ENCODE data around the gene USP13.
"Not testable (repeated sequence)": the region's sequence is repeated elsewhere in the genome, so short reads cannot be mapped to it uniquely, and the experiment has no call there.

Gene USP13

DNA sequence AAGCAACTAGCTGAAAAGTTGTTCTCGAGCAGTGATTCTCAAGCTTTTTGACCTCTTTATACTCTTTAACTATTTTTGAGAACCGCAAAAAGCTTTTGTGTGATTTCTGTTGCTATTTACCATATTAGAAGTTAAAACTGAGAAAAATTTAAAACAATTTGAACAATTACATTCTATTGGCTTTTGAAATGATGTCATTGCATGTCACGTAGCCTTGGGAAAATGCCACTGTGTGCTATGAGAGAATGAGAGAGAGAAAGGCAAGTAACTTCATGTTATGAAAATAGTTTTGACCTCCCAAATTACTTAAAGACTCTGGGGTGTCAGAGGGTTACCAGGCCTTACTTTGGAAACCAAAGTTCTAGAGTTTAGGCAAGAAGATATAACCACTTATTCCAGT lies 8.0 kb downstream of the USP13 start:
- no peak for DNase-seq (ENCODE audit: low read depth)

DNA sequence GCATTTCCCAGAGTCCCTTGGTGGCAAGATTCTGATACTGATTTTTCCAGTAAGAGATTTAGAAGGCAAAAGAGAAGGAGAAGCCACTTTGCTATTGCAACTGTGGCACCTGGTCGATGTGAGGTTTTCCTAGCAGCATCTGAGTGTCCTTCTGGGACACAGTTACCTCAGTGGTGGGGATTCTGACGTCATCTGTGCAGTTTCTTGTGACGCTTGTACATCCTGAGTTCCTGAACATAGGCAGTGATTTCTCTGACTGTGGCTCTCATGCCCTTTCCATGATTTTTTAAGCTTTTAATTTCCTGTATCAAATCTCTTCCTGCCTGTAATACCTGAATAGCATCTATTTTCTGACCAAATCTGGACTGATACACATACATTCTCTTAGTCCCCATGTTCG lies 8.9 kb downstream of the USP13 start:
- no peak for DNase-seq (ENCODE audit: low read depth)

GRCh38 chr3:179663093-179663492 lies 10.3 kb downstream of the USP13 start:
- DNase-seq (ENCODE audit: low read depth): no peak

DNA sequence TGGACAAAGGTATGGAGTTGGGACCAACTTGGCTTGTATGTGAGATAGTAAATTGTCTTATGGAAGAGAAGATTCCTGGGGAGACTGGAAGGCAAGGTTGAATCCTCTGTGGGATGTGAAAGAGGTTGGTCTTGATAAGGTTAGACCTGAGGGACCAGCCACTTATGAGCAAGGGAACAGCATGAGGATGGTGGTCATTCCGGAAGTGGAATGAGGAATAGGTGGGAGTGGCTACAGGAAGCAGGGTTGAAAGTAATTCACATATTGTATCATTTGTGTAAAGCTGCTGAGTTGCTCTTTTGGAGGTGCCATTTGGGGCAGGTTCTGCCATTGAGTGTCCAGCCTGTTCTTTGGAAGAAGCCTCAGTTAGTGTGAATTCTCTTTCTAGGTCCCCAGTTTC lies 13.2 kb downstream of the USP13 start:
- DNase-seq (ENCODE audit: low read depth): no peak

- DNase-seq (ENCODE audit: low read depth): no peak
Observed at GRCh38 chr3:179666436-179667035, 13.7 kb downstream of the USP13 start.

DNA sequence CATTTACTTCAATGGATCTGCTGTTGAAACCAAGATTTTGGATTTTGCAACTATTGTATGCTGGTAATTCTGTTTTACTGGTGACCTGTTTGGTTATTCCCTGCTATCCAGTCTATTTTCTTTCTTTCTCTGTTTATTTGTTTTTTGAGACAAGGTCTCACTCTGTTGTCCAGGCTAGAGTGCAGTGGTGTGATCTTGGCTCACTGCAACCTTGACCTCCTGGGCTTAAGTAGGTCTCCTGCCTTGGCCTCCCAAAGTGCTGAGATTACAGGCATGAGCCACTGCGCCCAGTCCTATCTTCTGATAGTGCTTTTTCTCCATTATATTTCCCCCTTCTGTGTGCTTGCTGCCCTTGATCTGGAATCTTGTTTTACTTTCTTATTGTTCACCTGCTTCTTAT lies 15.6 kb downstream of the USP13 start:
- DNase-seq (ENCODE audit: low read depth): no peak

GRCh38 chr3:179670311-179670710 lies 17.5 kb downstream of the USP13 start:
- DNase-seq (ENCODE audit: low read depth): no peak

GRCh38 chr3:179671309-179671708 lies 18.5 kb downstream of the USP13 start:
- no peak for DNase-seq (ENCODE audit: low read depth)

DNA sequence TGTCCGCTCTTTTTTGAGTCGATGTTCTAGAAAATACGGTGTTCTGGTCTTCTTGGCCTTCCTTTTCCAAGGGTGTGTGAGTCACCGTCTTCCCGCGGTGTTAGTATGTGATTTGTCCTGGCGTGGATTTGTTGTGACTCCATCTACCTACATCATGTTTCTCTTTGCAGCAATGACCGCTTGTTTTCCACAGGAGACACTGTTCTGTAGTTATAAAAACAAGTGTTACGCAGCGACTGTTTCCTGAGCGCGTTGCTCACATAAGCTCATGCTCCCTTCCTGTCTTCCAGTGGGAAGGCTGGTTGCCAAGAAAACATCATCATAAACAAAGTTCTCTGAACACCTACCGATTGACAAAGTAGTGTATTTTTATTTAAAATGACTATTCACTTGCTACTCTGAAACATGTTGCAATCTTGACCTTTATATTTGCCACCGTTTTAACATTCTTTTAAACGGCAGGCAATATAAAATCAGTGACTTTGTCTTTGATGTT lies 19.0 kb downstream of the USP13 start:
- no peak for DNase-seq (ENCODE audit: low read depth)

DNA sequence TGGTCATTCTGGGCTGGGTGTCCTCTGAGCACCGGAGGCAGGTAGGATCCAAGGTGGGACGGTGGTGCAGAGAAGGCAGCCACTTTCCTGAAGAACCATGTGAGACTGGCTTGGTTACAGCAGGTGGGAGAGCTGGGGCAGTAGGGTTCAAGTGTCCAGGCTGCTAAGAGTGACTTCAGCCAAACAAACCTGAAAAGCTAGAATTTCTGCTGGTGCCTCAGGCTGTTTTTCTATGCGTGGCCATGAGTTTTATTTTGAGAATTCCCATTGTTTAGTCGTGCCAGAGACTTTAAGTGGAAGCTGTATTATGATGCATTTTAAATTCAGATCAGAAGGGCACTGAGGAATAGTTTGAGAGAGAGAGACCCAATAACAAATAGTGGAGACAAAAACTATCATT lies 20.1 kb downstream of the USP13 start:
- DNase-seq (ENCODE audit: low read depth): no peak

DNA sequence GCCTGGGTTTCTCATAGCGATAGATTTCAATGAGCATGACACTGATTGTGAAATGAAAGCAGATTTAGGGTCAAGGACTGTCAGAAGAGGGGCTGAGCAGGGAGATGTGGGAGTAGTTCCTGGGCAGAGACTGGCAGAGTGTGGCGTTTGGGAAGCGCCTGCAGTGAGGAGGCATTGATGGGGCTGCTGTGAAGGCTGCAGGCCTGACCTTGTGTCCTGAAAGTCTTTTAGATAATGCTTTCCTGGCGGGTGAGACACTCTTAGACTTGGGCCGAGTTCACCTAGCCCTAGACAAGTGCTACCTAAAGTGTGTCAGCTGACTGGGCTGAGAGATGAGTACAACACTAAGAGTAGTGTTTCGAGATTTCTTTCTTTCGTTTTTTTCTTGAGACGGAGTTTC lies 20.7 kb downstream of the USP13 start:
- DNase-seq (ENCODE audit: low read depth): no peak

DNA sequence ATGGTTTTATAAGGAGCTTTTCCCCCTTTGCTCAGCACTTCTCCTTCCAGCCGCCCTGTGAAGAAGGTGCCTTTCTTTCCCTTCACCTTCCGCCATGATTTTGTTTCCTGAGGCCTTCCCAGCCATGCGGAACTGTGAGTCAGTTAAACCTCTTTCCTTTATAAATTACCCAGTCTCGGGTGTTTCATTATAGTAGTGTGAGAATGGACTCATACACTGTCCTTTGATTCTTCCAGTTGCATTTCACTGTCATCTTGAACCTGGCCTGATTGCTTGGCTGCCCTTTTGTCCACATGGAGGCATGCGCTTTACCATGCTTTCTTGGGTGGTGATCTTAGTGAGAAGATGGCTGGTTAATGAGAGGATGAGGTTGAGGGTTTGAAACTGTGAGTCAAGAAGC lies 23.2 kb downstream of the USP13 start:
- DNase-seq (ENCODE audit: low read depth): no peak

DNA sequence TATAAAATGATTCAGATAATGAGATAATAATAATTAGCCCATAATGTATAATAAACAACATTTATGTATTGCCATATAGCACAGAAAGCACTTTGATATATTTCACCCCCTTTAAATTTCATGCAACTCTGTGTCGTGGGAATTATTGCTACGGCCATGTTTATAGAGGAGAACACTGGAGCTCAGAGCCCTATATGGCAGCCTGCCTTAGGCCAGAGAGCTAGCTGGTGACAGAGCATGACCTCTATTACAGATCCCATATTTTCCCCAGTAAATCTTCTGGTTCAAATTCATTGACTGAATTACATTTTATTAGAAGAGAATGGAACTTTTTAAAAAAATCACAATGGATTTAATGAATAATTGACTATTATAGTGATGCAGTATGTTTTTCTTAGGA lies 25.0 kb downstream of the USP13 start:
- DNase-seq (ENCODE audit: low read depth): no peak

DNA sequence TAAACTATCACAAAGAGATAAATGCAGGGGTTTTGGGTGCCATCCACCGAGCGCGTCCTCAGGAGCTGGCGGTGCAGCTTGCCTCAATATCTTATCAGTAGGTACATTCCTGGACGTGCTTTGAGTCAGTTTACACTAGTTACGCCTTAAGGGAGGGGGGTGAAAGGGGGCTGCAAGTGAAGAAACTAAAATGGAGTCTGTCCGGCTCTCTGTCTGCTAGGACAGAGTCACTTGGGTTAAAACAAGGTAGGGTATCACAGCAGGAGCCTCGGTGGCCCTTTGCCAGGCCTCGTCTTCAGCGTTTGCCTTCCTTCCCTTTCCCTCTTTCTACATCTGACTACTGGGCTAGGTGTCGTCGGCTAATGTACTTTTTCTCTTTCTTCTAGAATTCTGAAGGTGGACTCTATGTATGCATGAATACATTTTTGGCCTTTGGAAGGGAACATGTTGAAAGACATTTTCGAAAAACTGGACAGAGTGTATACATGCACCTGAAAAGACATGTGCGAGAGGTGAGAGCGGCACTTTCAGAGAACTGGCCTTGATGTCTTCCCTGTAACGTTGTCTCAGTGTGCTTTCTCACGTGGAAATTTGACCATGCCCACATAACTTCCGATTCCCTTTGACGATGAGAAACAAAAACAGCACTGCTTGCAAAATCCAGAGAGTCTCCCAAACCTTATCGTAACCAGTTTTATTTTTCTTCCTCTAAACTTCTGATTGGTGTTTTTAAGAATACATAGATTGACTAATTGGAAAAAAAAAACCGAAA lies 28.8 kb downstream of the USP13 start:
- DNase-seq (ENCODE audit: low read depth): no peak

DNA sequence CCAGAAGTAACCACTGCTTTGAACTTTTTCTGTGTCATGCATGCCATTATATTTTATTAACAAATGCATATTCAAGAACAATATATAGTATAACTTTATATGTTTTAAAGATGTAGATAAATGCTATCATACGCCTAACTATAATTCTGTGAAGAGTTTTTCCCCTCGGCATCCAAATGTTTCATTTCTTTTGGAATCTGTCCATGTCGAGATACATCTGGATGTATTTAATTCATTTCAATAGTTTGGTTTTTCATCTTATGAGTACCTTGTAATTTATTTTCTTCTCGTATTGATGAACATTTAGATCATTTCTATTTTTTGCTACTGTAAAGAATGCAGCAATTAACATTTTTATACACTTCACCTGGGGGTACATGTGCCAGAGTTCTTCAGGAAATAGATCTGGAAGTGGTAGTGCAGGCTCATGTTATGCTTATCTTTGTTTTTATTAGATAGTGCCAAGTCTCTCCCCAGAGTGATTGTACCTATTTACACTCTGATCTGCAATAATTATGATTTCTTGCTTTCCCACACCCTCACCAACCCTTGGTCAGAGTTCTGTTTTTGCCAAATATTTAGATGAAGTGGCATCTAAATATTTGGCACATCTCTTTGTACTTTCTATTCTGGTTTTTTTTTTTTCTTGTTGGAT lies 29.7 kb downstream of the USP13 start:
- no peak for DNase-seq (ENCODE audit: low read depth)

DNA sequence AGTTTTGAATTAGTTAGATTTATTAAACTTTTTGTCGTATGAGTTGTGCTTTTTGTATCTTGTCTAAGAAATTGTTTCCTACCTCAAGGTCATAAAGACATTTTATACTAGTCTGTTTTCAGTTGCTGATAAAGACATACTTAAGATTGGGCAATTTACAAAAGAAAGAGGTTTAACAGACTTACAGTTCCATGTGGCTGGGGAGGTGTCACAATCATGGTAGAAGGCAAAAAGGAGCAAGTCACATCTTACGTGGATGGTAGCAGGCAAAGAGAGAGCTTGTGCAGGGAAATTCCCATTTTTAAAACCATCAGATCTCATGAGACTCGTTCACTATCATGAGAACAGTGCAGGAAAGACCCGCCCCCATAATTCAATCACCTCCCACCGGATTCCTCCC lies 30.4 kb downstream of the USP13 start:
- not testable (repeated sequence) for DNase-seq (ENCODE audit: low read depth)

DNA sequence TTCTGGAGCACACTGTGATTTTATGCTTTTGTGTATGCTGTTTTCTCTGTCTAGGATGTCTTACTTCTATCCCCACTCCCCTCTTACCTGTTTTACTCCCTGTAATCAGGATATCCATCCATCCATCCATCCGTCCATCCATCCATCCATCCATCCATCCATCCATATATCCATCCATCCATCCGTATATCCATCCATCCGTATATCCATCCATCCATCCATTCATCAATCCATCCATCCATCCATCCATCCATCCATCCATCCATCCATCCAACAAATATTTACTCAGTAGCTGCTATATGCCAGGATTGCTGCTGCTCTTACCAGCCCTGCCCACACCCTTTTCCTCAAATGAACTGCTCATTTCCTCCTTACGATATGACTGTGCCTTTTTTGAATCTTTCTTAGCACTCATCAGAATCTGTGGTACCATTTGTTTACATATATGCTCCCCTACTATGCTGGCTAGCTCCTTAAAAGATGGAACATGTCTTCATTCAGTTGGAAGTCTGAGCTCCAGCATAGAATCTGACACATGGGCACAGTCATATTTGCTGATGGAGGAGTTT lies 35.2 kb downstream of the USP13 start:
- no peak for DNase-seq (ENCODE audit: low read depth)

- DNase-seq (ENCODE audit: low read depth): no peak
Observed at GRCh38 chr3:179688850-179689249, 36.0 kb downstream of the USP13 start.

DNA sequence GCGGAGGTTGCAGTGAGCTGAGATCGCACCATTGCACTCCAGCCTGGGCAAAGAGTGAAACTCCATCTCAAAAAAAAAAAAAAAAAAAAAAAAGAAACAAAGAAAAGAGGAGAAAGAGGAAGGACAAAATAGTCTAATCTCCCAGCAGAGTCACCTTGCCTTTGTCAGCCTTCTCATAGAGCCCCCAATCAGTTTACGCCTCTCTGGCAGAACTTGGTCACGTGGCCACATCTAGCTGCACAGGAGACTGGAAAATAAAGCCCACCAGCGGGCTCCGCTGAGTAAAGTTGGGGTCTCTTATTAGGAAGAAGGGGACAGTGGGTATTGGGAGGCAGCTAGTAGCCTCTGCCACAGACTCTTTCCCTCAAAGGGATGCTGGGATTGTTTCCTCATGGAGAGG lies 41.9 kb downstream of the USP13 start:
- no peak for DNase-seq (ENCODE audit: low read depth)

GRCh38 chr3:179695672-179696313 lies 43.0 kb downstream of the USP13 start:
- no peak for DNase-seq (ENCODE audit: low read depth)

DNA sequence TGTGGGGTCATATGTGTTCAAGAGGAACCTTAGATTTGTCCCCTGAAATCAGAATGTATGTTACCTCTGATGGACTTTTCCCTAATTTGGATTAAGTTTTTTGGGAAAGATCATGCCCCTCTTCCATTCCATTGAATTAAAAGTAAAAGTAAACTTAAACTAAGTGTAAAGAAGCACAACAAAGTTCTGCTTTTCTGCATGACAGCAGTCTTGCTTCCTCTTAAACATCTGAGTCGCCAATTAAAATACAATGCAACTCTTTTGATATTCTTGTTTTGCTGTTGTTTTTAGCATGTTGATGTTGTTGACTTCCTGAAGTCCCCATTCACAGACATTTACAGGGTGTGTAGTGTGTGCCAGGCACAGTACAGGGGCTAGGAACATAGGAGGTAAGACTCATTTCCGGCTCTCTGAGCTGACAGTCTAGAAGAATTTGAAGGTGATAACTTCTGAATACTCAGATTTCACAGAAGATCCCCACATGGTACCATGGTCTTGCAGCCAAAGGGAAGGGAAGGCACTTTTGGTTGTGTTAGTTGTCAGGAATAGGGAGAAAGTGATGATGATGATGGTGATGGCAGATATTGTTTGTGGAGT lies 45.0 kb downstream of the USP13 start:
- no peak for DNase-seq (ENCODE audit: low read depth)

DNA sequence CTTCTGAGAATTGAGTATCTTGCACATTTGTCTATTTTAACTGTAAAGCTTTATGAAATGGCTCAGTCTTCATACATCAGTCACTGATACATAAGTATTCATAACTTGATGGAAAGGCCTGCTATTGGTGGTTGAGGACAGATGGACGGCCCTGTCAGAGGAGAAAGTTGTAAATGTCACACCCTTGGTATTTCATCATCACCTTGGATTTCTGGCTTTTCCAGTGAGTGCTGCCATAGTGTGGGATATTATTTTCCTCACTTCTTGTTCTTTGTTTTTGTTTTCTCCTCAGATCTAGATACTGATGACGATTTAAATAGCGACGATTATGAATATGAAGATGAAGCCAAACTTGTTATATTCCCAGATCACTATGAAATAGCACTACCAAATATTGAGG lies 47.9 kb downstream of the USP13 start:
- no peak for DNase-seq (ENCODE audit: low read depth)
